NCI-H2196 treated with DMSO at 0.1 percent for 48 hours (cell line): ENCODE measurements around the gene NIPA2.
"Not testable (repeated sequence)": the region's sequence is repeated elsewhere in the genome, so short reads cannot be mapped to it uniquely, and the experiment has no call there.

Experiments used
- DNase-seq: peaks from one replicate; lab custom pipeline; 2025; ENCODE audit not compliant: unreplicated experiment; lab: John Stamatoyannopoulos, UW

Gene NIPA2

DNA sequence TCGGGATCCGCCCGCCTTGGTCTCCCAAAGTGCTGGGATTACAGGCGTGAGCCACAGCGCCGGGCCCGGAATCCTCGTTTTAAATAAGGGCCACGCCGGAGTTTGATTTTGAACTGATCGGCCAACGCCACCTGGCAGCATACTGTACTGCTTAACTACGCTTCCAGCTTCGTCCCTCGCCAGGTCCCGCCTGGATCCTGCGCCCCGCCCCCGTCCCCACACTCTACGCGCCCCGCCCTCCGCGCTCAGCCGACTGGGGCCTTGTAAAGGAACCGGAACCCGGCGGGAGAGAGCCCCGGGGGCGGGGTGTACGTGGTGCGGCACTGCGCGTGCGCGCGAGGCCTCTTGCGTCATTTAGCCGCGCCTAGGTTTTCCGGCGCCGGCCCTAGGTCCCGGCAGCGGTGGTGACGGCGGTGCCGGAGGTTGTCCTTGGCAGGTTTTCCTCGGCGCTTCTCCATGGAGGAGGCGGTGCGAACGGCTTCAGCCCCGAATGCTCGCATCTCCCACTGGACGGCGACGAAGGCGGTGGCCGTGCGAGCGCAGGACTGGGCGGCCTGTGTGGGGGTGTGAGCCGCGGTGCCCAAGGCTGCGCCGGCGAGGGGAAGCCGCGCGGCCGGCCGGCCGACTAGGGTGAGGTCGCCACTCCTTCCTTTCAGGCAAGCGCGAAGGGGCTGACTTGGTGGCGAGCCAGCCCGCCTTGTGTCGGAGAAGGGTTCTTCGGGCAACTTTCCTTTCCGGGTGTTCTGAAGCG is at the start of gene NIPA2:
TSS of gene NIPA2 (plus strand) at position 375 of the 751 bp plus-strand sequence. CDS start 13,066 bp downstream, outside the sequence.
- peak; percentile 75 for DNase-seq

- no peak for DNase-seq
These were observed 44.4 kb upstream of the NIPA2 start for GRCh38 chr15:22794063-22794462.

DNA sequence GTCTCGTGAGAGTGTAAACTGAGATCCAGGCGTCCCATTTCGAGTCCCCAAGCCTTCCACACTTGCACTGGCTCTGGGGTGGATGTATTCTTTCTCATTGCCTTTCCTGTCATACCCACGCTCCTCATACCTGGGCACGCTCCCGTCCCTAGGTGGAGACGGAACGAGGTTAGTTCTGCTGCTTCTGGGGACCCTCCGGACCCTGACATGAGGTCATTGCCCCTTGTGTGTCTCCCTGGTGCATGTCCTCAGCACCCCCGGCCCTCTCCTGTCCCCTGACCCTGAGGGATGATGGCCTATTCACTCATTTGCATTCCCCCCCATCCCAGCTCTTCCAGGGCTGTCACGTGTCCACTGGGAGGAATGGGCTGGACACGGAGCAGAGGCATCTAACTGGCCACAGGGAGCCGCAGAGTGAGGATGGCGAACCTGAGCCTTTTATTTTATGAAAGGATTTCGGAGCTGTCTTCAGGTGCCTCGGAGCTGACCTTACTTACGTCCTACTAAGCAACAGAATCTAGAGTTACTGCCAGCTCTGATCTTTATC is 43.8 kb upstream of the NIPA2 start:
- no peak for DNase-seq

DNA sequence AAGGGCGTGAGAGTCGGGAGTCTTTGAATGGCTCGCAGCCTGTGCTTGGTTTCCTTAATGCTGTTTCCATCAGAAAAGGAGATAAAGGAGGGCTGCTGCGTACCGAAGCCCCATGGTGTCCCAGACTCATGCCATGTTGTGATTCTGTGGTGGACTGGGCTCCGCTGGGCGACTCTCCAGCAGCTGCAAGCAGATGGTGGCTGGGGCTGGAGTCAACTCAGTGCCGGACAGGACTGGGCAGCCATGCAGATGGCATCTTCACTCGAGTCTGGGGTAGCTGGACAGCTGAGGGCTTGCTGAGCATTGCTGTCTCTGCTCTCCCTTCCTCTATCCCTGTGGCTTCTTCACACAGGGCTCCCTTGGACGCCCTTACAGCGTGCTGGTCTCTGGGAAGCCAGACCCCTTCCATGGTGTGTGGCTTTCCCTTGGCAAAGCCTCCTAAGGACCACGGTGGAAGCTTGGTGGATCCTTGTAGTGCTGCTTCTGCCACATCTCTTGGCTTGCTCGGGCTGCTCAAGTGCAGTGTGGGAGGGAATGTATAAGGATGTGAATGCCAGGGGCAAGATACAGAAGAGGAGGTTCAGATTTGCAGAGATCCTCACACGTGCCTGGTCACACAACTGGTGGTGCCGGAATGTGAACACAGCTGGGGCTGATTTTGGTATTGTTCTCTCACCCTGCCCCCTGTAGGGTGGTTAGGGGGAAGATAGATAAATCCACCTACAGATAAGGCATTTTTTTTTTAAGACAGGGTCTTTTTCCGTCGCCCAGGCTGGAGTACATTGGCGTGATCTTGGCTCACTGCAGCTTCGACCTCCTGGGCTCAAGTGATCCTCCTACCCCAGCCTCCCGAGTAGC is 43.0 kb upstream of the NIPA2 start:
- DNase-seq = no peak

DNA sequence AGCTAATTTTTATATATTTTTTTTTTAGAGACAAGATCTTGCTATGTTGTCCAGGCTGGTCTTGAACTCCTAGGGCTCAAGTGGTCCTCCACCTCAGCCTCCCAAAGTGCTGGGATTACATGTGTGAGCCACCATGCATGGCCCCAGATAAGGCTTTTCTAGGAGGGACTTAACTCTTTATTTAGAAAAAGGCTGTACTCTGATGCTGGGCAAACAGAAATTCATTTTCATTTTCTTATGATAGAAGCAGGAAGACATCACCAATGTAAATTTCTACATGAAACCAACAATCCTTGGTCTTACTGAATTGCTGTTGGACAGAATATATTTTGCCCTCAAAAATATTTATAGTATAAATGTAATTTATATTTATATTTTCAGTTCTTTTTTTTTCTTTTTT is 42.4 kb upstream of the NIPA2 start:
- no peak for DNase-seq

GRCh38 chr15:22799902-22800301 is 38.6 kb upstream of the NIPA2 start:
- no peak for DNase-seq

DNA sequence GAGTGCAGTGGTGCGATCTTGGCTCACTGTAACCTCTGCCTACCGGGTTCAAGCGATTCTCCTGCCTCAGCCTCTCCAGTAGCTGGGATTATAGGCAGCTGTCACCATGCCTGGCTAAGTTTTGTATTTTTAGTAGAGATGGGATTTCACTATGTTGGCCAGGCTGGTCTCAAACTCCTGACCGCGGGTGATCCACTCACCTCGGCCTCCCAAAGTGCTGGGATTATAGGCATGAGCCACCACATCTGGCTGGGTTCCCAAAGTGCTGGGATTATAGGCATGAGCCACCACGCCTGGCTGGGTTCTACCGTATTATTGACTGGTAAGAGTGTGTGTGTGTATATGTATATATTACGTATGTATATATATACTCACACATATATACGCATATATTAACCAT is 35.5 kb upstream of the NIPA2 start:
- not testable (repeated sequence) for DNase-seq

DNA sequence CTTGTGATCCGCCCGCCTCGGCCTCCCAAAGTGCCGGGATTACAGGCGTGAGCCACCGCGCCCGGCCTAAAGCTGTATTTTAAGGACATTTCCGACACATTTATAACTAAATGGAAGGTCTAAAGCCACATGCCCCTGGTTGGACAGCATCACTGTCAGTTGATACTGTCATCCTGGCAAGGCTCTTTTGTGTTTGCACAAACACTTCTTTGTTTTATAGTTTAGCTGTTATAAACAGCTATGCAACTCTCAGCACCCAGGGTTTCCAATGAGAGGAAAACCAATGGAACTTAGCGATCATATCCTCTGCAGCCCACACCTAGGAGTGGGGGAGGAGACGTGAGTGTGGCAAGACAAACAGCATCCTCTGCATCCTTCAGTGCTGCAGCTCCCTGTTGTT is 32.3 kb upstream of the NIPA2 start:
- no peak for DNase-seq

DNA sequence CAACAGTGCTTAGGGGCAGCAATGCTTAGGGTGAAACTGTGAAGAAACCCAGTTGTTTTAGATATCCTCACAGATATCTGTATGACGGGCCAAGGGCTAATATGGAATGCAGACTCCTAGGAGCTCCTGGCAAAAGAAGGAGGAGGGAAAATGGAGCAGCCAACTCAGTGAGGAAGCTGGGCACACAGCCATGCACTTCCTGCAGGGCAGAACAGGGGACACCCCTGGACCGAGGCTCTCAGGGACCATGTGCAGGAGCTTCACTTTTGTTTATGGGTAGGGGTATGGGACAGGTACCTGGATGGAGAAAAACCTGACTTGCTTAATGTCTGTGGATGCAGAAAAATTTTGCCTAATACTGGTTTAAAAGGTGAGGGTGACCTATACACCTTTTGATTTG is 31.8 kb upstream of the NIPA2 start:
- no peak for DNase-seq

GRCh38 chr15:22807831-22808230 is 30.6 kb upstream of the NIPA2 start:
- not testable (repeated sequence) for DNase-seq

- no peak for DNase-seq
These were observed 30.2 kb upstream of the NIPA2 start for GRCh38 chr15:22808240-22808639.

DNA sequence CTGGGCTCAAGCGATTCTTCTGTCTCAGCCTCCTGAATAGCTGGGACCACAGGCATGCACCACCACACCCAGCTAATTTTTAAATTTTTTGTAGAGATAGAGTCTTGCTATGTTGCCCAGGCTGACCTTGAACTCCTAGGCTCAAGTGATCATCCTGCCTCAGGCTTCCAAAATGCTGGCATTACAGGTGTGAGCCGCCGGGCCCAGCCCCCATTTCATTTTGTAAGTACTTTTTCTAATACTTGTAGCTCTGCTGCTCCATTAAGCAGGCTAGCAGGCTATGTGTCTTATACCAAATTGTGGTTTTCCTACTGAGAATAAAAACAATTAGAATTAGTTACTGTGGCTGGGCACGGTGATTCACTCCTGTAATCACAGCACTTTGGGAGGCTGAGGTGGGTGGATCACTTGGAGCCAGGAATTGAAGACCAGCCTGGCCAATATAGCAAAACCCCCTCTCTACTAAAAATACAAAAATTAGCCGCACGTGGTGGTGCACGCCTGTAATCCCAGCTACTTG is 29.6 kb upstream of the NIPA2 start:
- DNase-seq = no peak

- no peak for DNase-seq
These were observed 28.2 kb upstream of the NIPA2 start for GRCh38 chr15:22810033-22810852.

- DNase-seq = no peak
These were observed 27.6 kb upstream of the NIPA2 start for GRCh38 chr15:22810853-22811338.

GRCh38 chr15:22811640-22812039 is 26.8 kb upstream of the NIPA2 start:
- no peak for DNase-seq

DNA sequence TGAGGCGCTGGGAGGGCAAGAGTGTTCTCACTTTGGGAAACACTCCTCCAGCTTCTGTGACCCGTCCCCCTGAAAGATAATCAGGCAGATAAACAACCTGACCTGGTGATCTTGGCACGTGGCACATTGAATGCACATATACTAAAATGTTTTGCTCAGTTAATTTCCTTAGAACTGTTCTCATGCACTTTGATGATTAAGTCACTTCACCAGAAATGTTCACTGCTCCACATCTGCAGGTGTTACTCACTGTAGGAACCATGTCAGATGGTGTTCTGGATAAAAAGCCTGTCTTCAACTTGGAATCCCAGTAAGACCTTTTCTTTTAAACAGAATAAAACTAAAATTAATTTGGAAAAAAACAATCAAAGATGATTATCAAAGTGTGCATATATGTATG is 24.6 kb upstream of the NIPA2 start:
- DNase-seq = no peak

DNA sequence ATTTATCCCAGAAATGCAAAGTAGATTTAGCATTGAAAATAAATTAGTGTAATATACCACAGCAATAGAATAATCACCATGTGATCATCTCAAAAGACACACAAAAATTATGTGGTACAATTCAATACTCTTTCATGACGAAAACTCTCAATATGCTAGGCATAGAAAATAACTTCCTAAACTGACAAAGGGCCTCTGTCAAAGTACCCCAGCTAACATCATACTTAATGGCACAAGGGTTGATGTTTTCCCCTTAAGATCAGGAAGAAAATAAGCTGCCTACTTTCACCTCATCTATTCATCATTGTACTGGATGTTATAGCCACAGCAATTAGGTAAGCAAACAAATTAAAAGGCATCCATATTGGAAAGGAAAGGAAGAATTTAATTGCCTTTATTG is 22.7 kb upstream of the NIPA2 start:
- DNase-seq = no peak

DNA sequence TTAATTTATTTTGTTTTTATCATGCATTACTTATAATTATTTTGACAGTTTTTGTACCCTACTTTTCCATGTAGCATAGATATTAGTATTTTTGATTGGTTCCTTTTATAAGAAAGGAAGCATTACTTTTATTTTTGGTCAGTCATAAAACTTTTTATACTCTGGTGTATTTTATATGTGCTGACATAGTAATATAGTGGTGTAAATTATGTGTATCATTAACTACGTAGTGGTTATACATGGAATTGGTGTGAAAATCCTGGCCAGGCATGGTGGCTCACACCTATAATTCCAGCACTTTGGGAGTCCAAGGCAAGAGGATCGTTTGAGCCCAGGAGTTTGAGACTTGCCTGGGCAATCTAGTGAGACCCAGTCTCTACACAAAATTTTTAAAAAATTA is 18.8 kb upstream of the NIPA2 start:
- no peak for DNase-seq

GRCh38 chr15:22823495-22824128 is 14.9 kb upstream of the NIPA2 start:
- DNase-seq = no peak

DNA sequence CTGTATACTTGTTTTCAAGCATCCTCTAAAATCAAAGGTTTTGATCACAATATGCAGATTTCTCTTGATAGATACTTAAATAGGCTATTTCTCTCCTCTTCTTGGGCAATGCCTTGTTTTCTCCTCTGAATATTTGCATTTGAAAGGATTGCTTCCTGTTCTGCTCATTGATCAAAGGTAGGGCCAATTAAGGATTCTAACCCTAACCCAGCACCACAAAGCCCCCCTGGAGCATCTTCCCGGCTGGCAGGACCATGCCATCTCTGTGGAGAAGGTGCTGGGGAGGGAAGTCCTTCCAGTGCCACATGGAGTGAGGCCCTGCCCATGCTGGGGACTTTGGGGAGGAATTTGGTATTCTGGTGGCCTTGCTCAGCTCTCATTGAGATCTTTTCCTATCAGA is 11.3 kb upstream of the NIPA2 start:
- no peak for DNase-seq
